HG02840 (cell line): Measurements from ENCODE around the gene DPF3.

Experiments
- ATAC-seq: cut with Tn5 transposase; IDR thresholded peaks from one replicate; pipeline ENCODE4 v1.9.1; 2021; ENCODE audit warnings: mild to moderate bottlenecking, moderate library complexity, moderate number of reproducible peaks; ENCODE audit not compliant: unreplicated experiment, low FRiP score

The DPF3 gene

GRCh38 chr14:72802588-72802946 lies 91.3 kb downstream of the DPF3 start:
- ATAC-seq: no peak

GRCh38 chr14:72801836-72802587 lies 91.9 kb downstream of the DPF3 start:
- no peak for ATAC-seq

- no peak for ATAC-seq
Observed at GRCh38 chr14:72801381-72801812, 92.5 kb downstream of the DPF3 start.

- no peak for ATAC-seq
Observed at GRCh38 chr14:72800848-72801370, 93.0 kb downstream of the DPF3 start.

GRCh38 chr14:72800296-72800695 lies 93.6 kb downstream of the DPF3 start:
- ATAC-seq: no peak

- ATAC-seq: no peak
Observed at GRCh38 chr14:72796935-72797334, 97.0 kb downstream of the DPF3 start.

GRCh38 chr14:72793156-72793939 lies 100.6 kb downstream of the DPF3 start:
- no peak for ATAC-seq

GRCh38 chr14:72792051-72792788 lies 101.7 kb downstream of the DPF3 start:
- no peak for ATAC-seq

GRCh38 chr14:72790887-72791566 lies 102.9 kb downstream of the DPF3 start:
- no peak for ATAC-seq

GRCh38 chr14:72788972-72789728 lies 104.8 kb downstream of the DPF3 start:
- ATAC-seq: no peak

GRCh38 chr14:72788255-72788654 lies 105.6 kb downstream of the DPF3 start:
- no peak for ATAC-seq

- ATAC-seq: no peak
Observed at GRCh38 chr14:72787841-72788240, 106.1 kb downstream of the DPF3 start.

GRCh38 chr14:72786378-72787350 lies 107.2 kb downstream of the DPF3 start:
- ATAC-seq: no peak

- ATAC-seq: no peak
Observed at GRCh38 chr14:72783741-72784140, 110.2 kb downstream of the DPF3 start.

GRCh38 chr14:72782817-72783216 lies 111.1 kb downstream of the DPF3 start:
- no peak for ATAC-seq

GRCh38 chr14:72781561-72782508 lies 112.1 kb downstream of the DPF3 start:
- ATAC-seq: no peak

- ATAC-seq: no peak
Observed at GRCh38 chr14:72780751-72781150, 113.2 kb downstream of the DPF3 start.
